ENCODE measurements around the gene GNAI2.

Gene GNAI2

DNA sequence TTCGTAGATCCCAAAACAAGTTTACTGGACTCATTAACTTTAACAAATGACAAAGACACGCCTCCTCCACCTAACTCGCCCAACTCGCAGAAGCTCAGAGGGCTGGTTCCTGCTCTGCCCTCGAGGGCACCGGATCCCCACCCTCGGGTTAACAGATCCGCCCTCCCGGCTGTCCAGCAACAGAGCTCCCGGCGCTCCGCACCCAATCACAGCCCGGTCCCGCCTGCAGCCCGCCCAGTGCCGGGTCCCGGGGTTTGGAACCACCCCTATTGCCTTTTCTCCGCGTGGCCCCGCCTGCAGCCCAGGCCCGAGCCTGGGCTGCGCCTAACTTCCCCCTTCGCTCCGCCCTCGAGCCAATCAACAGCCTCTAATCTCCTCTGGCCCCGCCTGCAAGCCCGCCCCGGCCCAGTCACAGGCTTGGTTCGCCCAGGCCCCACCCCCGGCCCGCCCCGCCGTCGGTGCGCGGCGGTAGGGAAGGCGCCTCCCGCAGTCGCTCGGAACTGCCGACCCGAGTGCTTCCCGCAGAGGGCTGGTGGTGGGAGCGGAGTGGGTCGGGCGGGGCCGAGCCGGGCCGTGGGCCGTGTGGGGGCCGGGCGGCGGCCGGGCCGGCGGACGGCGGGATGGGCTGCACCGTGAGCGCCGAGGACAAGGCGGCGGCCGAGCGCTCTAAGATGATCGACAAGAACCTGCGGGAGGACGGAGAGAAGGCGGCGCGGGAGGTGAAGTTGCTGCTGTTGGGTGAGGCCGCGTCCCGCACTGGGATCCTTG lies at the start of gene GNAI2:
TSS of gene GNAI2 (plus strand) at position 489 of the 768 bp plus-strand sequence. CDS start at position 621, 132 bp downstream.
- DNase-seq, result peak; percentile 98

- DNase-seq, result no peak
Observed at GRCh38 chr3:50187750-50188149, 48.3 kb upstream of the GNAI2 start.

- no peak for DNase-seq
Observed at GRCh38 chr3:50189274-50189673, 46.7 kb upstream of the GNAI2 start.

GRCh38 chr3:50189989-50190388 lies 46.0 kb upstream of the GNAI2 start:
- DNase-seq, result no peak

DNA sequence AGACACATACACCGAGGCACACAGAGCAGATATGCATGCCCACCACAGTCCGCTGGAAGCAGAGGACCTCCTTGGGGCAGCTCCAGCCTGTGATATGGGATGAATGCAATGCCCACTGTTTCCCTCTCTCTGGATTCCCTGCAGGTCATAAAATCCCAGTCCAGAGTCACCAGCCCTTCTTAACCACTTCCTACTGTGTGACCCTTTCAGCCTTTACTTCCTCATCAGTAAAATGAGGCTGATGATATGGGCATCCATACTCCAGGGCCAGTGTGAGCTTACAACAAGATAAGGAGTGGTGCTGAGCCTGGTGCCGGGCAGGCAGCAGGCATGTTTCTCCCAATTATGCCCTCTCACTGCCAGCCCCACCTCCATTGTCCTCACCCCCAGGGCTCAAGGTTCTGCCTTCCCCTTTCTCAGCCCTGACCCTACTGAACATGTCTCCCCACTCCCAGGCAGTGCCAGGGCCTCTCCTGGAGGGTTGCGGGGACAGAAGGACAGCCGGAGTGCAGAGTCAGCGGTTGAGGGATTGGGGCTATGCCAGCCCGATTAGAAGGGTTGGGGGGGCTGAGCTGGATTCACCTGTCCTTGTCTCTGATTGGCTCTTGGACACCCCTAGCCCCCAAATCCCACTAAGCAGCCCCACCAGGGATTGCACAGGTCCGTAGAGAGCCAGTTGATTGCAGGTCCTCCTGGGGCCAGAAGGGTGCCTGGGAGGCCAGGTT lies 44.9 kb upstream of the GNAI2 start, which contains the start of gene GNAT1:
TSS of gene GNAT1 (plus strand) at position 675 of the 725 bp plus-strand sequence. CDS start 116 bp downstream, outside the sequence.
- DNase-seq, result no peak

DNA sequence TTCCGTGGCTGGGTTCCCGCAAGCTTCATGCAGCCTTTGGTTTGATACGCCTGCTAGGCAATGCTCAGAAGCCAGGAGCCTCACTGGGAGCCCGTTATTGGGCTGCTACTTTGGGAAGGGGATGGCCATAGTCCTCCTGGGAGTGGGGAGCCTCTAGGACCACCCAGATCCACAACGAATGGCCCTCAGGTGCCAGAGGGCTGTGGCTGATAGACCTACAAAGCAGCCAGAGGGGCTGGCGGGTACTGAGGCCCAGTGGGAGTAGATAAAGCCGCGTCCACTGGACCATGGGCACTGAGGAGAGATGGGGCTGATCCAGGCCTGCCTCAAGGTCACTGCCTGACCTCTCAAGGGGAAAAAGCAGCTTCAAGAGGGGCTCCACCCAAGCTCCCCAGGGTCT lies 43.9 kb upstream of the GNAI2 start:
- DNase-seq, result no peak

DNA sequence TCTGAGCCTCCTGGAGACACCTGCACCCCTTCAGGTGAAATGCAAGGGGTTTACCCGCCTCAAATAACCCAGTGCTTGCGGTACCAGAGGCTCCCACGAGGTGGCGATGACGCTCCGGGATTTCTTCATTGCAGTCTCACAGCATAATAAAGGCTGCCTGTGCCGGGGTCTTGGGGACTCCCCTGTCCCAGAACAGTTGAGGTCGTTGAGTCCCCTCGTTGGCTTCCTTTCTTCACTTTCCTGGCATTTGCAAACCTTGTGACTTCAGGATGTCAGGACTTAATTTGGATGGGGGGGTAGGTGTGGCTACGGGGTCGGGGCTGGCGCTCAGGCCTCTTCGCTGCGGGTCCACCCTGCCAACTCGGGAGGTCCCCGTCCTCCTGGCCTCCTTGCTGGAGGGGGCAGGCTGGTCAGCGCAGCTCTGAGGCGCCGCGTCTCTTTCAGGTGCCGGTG lies 43.3 kb upstream of the GNAI2 start:
- DNase-seq, result peak; percentile 98

- no peak for DNase-seq
Observed at GRCh38 chr3:50193286-50193685, 42.7 kb upstream of the GNAI2 start.

GRCh38 chr3:50193746-50194127 lies 42.3 kb upstream of the GNAI2 start:
- DNase-seq, result peak; percentile 62

DNA sequence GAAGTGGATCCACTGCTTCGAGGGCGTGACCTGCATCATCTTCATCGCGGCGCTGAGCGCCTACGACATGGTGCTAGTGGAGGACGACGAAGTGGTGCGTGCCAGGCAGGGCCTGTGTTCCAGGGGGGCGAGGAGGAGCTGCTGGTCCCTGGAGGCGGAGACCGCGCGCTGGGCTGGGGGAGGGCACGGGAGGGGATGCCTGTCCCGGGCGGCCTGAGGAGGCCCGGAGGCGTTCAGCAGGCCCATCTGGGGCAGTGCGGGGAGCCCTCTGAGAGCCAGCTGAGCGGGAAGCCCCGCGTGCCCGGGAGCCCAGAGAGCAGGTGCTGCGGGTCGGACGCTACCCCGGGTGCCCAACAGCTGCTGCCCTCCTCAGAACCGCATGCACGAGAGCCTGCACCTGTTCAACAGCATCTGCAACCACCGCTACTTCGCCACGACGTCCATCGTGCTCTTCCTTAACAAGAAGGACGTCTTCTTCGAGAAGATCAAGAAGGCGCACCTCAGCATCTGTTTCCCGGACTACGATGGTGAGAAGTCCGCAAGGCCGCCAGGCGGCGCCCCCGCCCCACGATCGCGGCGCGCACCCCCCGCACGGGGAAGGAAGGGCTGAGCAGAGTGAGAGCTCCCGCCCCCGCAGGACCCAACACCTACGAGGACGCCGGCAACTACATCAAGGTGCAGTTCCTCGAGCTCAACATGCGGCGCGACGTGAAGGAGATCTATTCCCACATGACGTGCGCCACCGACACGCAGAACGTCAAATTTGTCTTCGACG lies 41.7 kb upstream of the GNAI2 start:
- peak; percentile 92 for DNase-seq

DNA sequence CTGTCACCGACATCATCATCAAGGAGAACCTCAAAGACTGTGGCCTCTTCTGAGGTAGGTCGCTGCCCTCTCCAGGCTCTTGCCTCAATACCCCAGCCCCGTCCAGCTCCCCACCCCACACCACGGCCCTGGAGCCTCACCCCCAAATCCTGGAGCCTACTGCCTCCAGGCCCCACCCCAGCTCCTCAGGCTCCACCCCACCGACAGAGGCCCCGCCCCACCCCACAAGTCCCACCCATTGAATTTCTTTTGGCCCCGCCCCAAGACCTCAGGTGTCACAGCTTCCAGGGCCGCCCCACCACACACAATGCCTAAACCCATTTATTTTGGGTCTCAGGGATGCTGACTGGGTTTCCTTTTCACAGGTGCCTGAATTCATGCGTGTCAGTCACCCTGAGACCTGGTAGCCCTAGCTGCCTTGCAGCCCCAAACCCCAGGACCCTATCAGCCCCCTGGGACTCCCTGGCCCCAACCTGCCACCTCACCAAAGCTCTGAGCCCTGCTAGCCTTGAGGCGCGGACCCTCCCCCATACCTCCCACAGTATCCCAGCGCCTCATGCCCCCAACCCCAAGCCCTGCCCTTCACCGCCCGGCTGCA lies 41.0 kb upstream of the GNAI2 start:
- no peak for DNase-seq

DNA sequence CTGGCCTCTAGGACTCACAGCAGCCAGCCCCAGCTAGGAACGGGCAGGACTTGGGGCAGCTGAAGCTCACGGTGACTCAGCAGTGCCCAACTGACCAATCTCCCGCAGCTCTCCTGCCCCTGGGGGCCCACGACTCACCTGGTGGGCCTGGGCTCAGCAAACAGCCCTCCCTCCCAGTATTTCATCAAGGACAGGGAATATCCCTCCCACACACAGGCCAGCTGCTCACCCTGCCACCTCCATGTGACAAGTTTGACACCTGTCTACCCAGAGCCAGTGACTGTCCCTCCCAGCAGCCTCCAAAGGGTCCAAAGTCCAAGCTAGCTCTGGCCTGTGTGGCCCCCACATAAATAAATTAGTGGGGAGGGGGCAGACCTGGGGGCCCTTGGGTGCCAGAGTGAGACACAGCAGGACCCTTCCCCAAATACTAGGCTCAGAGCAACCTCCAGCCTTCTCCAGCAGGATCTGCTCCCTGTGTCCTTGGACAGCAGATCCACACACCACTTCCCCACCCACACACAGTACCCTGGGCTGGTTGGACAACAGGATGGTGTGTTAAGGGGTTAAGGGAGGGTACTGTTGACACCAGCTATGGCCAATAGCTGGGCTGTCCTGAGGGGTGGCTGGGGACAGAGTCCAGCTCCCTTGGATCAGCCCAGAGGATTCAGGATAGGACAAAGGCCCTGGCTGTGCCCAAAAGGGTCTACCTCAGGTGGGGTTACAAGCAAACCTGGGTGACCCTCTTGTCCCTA lies 40.3 kb upstream of the GNAI2 start:
- no peak for DNase-seq

DNA sequence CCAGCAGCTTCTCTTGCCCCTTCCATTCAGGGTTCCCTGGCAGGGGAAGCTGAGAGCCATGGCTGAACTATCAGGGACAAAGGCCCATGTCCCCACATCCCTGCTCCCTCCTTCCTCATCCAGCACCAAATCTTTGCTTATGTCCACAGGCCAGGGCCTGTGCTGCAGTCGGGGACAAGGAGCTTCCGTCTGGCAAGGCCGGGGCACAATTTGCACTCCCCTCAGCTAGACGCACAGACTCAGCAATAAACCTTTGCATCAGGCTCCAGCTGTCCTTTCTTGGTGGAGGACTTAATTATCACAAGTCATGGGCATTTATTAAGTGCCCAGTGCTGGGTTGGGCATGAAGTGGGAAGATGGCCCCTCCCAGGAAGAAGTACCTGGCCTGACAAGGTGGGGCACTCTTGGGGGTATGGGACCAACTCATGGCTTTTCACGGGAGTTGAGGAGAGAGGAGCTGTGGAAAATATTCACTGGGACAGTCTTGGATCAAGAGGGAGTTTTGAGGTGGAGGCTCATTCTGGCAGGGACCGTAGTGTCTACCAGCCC lies 39.7 kb upstream of the GNAI2 start:
- DNase-seq, result no peak

DNA sequence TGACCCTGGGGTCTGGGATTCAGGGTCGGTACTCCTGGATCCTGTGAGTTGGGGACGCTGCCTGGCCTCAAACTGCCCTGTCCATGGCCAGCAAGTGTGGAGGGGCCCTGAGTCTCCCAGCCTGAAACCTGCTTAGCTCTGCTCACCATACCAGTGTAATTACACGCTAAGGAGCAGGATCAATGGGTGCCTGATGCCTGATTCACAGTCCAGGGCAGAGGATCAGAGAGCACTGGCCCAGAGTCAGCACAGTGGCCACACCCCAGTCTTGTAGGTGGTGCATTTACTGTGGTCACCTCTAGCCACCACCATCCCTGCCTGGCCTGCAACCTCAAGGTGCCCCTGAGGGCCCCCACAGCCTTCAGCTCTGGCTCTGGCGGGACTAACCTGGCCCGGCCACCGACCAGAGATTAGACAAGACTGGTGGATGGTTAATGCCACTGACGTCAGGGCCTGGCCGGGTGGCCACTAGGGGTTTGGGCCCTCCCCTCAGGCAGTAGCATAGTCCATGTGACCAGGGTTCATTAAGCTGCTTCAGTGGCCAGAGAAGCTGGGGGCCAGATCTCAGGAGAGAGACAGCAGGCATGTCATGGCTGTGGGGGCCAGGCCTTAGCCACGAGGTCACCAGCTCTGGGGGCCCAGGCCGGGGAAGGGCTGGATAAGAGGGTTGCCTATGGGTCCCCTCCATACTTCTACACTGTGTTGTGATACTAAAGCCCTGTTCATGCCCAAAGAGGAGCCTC lies 34.3 kb upstream of the GNAI2 start:
- DNase-seq, result no peak

- no peak for DNase-seq
Observed at GRCh38 chr3:50202353-50203112, 33.5 kb upstream of the GNAI2 start.

DNA sequence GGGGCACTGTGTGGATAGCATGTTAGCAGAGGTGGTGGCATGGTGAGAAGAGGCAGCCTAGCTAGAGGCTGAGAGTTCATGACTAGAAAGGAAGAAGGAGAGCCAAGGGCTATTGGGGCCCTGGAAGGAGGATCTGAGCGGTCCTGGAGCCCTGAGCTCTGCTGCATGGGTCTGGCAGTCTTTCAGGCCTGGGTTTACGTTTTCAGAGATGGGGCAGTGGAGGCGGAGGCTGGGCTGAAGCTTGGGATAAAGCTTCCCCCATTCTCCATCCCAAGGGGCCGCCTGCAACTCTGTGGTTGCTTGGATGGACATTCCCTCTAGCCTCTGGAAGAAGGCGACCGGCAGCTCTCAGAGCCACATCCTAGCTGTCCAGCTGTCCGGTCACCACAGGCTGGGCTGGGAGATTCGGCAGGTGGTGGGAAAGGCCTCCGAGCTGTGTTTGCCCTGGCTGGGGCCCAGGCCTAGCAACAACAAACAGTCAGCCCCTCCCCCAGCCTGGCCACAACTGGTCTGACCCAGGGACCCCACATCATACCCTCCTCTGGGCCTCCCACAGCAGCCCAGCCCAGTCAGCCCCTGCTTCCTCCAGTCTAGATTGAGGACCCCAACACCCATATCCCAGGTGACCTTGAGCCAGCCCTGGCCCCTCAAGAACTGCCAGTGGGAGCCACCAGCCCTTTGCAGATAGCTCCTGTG lies 32.7 kb upstream of the GNAI2 start:
- no peak for DNase-seq

- DNase-seq, result no peak
Observed at GRCh38 chr3:50203809-50204803, 31.9 kb upstream of the GNAI2 start.

DNA sequence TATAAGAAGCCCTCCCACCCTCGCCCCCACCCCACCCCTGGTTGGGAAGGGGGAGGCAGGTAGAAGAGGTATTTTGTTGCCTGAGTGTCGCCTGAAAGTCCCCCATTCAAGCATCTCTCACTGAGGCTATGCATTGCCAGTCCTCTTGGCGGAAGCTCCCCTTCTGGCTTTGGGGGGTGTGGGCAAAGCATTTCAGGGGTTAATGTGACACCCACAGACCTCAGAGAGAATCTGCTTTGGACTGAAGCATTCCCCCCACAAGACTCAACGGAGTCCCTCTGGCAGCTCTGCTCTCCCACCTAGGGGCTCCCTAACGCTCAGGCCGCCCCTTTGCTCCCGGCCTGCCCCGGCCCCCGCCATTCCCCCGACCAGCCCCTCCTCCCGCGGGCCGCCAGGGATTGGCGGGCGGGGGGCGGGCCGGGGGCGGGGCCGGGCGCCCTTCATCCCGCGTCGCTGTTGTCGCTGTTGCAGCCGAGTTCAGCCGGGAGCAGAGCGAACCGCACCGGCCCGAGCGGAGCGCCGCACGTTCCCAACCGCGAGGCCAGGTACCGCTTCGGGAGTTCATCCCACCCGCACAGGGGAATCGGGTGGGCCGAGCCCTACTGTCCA lies 31.1 kb upstream of the GNAI2 start, which contains the start of gene SLC38A3:
TSS of gene SLC38A3 (plus strand) at position 468 of the 609 bp plus-strand sequence. CDS start 8,929 bp downstream, outside the sequence.
- no peak for DNase-seq

Measured in activated CD8-positive, alpha-beta memory T cell treated with anti-CD3 and anti-CD28 coated beads for 24 hours (primary cell).